GM12892 (cell line): ENCODE results near the gene CDC45. TPM values are rescaled to one million over a fixed set of nuclear protein-coding genes. Genes with fewer than 3 reads are reported as not detected.
A peak's percentile ranks its signal among the peaks of the same experiment; 100 is the strongest.
"Not testable (repeated sequence)": the region's sequence is repeated elsewhere in the genome, so short reads cannot be mapped to it uniquely, and the experiment has no call there.

Experiments
- DNase-seq: peaks from one replicate; pipeline ENCODE4 v3.0.0; 2011; ENCODE audit not compliant: insufficient read length
- FAIRE-seq: peaks from 2 replicates; lab custom pipeline; 2011; peaks lifted over from hg19 to GRCh38; lab: Jason Lieb, UNC
- POLR2A ChIP-seq: IDR thresholded peaks from 2 replicates; pipeline ENCODE4 v1.6.1; 2011; ENCODE audit warnings: low read depth, low read length, control low read depth
- POLR2AphosphoS5 ChIP-seq: IDR thresholded peaks from 2 replicates; pipeline ENCODE4 v1.6.1; 2011; ENCODE audit warnings: low read depth, low read length, control low read depth
- TAF1 ChIP-seq: IDR thresholded peaks from 2 replicates; pipeline ENCODE4 v1.6.1; 2011; ENCODE audit warnings: low read depth, mild to moderate bottlenecking, control low read depth, low read length, borderline replicate concordance
- polyA plus RNA-seq: library from polyadenylated mRNA; unstranded; fragments of >200 nt; gene quantifications from one replicate; pipeline ENCODE4 v1.2.1, GENCODE V29; 2012; ENCODE audit warnings: missing spikeins, inconsistent platforms; ENCODE audit not compliant: missing spikeins

CDC45 gene
- polyA plus RNA-seq: 40.5 TPM

- TF ChIP-seq TAF1: 0 out of 2 replicates have a peak, but pooled peaks have one; percentile 41
- peak; percentile 66; the same call in 1 of the 2 replicates for TF ChIP-seq POLR2A
- TF ChIP-seq POLR2AphosphoS5: 0 out of 2 replicates have a peak, but pooled peaks have one; percentile 37
These were observed at the start of gene CDC45 for GRCh38 chr22:19479355-19480172. TSS of gene CDC45 (plus strand) at chr22:19479920. CDS start at chr22:19479969, 49 bp downstream.

GRCh38 chr22:19429950-19430889 lies 49.5 kb upstream of the CDC45 start:
- no peak for FAIRE-seq
- TF ChIP-seq TAF1 (0 out of 2 replicates have a peak, but pooled peaks have one; percentile 27), POLR2A (no peak; the same call in 1 of the 2 replicates), POLR2AphosphoS5 (no peak)
- peak; percentile 22 for DNase-seq

More at GRCh38 chr22:19479355-19480172, at the start of gene CDC45:
- DNase-seq (peak; percentile 89), FAIRE-seq (peak; percentile 93)

- no peak for TF ChIP-seq TAF1
- TF ChIP-seq POLR2A: no peak
- no peak for TF ChIP-seq POLR2AphosphoS5
- DNase-seq: peak; percentile 28
- no peak for FAIRE-seq
These were observed 48.7 kb upstream of the CDC45 start for GRCh38 chr22:19430890-19431541.

- no peak for FAIRE-seq
- peak; percentile 68 for DNase-seq
- peak; percentile 90 for TF ChIP-seq TAF1
- no peak for TF ChIP-seq POLR2A
These were observed 48.0 kb upstream of the CDC45 start, which contains the start of gene HIRA for GRCh38 chr22:19431649-19432132. TSS of gene HIRA (minus strand) at chr22:19431733. CDS start at chr22:19431476, 257 bp downstream.

GRCh38 chr22:19432133-19432851 lies 47.4 kb upstream of the CDC45 start, which contains the start of gene MRPL40:
TSS of gene MRPL40 (plus strand) at chr22:19432545. CDS start at chr22:19432555, 10 bp downstream.
- FAIRE-seq (peak; percentile 99), DNase-seq (peak; percentile 91)
- peak; percentile 96 for TF ChIP-seq POLR2AphosphoS5
- TF ChIP-seq POLR2A: peak; percentile 95
- peak; percentile 82 for TF ChIP-seq TAF1

GRCh38 chr22:19434401-19434800 lies 45.3 kb upstream of the CDC45 start:
- DNase-seq: no peak
- no peak for FAIRE-seq

GRCh38 chr22:19434829-19435580 lies 44.7 kb upstream of the CDC45 start:
- no peak for TF ChIP-seq POLR2AphosphoS5
- no peak for TF ChIP-seq TAF1
- no peak for TF ChIP-seq POLR2A
- DNase-seq (no peak), FAIRE-seq (no peak)

More at GRCh38 chr22:19434401-19434800, 45.3 kb upstream of the CDC45 start:
- no peak for TF ChIP-seq TAF1
- TF ChIP-seq POLR2AphosphoS5: no peak
- TF ChIP-seq POLR2A: no peak

GRCh38 chr22:19436444-19437161 lies 43.1 kb upstream of the CDC45 start:
- not testable (repeated sequence) for DNase-seq, FAIRE-seq

GRCh38 chr22:19438298-19438697 lies 41.4 kb upstream of the CDC45 start:
- FAIRE-seq (no peak), DNase-seq (no peak)
- TF ChIP-seq POLR2A: 0 out of 2 replicates have a peak, but pooled peaks have one; percentile 29
- TF ChIP-seq TAF1: no peak
